GM04504 (cell line): ENCODE data around the gene TMEM183A.
A peak's percentile ranks its signal among the peaks of the same experiment; 100 is the strongest.
"Not testable (repeated sequence)": the region's sequence is repeated elsewhere in the genome, so short reads cannot be mapped to it uniquely, and the experiment has no call there.

Experiments
- DNase-seq: peaks from one replicate; pipeline ENCODE4 v3.0.0-alpha.2; 2012; ENCODE audit warnings: low read depth

Gene TMEM183A, protein sequence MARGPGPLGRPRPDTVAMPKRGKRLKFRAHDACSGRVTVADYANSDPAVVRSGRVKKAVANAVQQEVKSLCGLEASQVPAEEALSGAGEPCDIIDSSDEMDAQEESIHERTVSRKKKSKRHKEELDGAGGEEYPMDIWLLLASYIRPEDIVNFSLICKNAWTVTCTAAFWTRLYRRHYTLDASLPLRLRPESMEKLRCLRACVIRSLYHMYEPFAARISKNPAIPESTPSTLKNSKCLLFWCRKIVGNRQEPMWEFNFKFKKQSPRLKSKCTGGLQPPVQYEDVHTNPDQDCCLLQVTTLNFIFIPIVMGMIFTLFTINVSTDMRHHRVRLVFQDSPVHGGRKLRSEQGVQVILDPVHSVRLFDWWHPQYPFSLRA

DNA sequence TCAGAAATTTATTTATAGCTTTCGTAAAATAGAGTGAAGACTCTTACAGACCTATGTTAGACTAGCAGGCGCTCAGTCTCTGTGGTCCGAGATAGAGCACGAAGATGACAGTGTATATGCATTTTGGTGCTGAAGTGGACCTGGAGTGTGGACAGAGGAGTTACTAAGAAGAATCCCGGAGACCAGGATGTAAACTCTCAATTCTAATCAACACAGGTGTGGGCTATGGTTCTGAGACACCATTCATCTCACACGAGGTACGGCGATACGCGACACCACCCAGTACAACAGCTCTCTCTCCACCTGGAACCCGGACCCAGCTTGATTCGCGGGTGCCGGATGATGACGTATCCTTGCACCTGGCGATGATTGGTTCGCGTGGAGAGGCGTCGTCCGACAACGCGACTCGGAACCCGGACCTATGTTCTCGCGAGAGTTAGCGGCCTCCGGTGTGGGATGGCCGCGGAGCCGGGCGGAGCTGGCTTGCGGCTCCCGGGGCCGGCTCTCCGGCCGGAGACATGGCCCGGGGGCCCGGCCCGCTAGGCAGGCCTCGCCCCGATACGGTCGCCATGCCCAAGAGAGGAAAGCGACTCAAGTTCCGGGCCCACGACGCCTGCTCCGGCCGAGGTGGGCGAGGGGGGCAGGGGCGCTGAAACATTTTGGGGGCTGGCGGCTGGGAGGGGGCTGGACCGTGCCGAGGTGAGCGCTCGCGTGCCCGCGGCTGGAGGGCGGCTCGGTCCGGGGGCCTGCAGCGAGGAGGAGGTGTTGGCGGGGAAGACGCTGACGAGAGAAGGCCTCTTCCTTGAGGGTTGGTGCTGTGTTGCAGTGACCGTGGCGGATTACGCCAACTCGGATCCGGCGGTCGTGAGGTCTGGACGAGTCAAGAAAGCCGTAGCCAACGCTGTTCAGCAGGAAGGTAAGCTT is at the start of gene TMEM183A:
Gene TMEM183A (plus strand): TSS at position 427 of the 924 bp plus-strand sequence. CDS start 92 bp downstream, at position 519.
- DNase-seq: peak; percentile 93

GRCh38 chr1:202957733-202958543 is 49.2 kb upstream of the TMEM183A start, which contains the start of gene ADIPOR1:
ADIPOR1 (minus strand) TSS chr1:202958312; CDS start chr1:202951070, 7,242 bp downstream.
- peak; percentile 63 for DNase-seq

- no peak for DNase-seq
Measured at GRCh38 chr1:202958544-202959275, 48.5 kb upstream of the TMEM183A start.

- no peak for DNase-seq
Measured at GRCh38 chr1:202959276-202959620, 47.9 kb upstream of the TMEM183A start.

DNA sequence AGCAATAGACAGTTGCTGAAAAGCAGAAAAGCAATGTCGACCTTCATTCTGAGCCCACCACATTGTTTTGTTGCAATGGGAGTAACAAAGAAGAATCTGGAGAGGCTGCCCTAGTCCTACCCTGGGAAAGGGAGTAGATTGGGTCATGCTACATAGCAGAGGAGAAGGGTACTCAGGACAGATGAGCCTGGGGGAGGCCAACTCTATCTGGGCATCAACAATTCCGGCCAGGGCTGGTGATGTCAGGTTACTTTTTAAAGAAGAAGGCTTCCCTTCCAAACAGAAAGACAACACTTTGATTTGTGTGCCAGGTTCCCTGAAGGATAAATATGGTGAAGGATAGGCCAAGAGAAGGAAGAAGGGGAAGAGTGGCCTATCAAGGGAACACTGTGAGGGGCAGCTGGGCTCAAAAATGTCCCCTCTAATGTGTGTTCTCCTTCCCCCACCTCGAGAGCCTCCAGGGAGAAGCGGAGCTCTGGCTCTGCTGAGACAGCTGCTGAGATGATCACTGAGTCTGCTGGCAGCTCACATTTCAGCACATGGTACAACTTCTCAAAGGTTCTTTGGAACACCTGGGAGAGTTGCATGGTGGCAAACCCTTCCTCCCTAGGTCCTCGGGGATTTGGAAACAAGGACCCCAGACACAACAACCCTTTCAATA is 45.8 kb upstream of the TMEM183A start:
- DNase-seq: no peak

DNA sequence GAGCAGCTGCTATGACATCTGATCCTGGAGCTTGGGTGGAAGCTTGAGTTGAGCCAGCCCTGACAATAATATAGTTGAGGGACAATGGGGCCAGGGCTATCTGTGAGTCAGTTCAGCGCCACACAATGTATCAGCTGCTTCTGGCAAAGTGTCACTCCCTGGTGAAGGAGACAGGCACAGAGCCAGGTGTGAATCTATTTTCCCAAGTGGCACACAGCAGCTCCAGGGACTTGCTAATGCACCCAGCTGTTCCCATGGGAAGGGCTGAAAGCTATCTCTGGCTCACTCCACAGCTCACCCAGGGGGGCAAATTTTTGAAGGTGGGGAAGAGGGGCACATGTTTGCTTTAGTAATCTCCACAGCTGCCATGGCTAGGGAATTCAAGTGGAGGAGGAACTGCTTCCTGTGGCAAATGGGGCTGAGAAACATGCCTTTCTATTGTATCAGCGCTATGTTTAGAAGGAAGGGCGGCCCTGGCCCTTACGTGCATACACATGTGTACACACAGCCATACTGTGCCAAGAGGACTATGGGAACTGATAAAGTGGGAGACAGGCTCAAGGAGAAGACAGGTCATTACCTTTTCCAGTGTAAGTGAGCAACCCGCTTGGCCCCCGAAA is 42.3 kb upstream of the TMEM183A start:
- DNase-seq: no peak

- no peak for DNase-seq
Measured at GRCh38 chr1:202965422-202965821, 41.8 kb upstream of the TMEM183A start.

GRCh38 chr1:202966006-202966898 is 40.9 kb upstream of the TMEM183A start:
- DNase-seq: no peak

DNA sequence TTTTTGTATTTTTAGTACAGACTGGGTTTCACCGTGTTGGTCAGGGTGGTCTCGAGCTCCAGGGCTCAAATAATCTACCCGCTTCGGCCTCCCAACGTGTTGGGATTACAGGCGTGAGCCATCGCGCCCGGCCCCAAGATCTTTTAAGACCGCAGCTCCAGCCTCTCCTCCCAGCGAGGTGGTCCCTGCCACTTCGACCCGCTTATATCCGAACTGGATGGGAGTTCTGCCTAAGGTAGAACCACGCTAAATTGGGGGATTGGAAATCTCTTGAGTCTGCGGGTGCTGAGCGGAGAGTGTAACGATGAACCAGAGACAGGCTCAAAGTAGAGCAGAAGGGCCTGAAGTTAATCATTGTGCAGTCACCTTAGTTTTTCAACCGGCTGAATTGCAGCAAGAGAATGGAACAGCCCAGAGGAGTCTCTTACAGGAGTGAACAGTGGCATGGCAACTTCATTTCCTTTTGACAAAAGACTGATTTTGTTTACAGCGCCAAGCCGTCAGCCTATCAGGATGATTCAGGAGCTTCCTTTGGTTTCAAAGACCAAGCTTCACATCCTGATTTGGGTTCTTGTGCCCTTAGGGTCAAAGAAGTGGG is 39.4 kb upstream of the TMEM183A start:
- no peak for DNase-seq

DNA sequence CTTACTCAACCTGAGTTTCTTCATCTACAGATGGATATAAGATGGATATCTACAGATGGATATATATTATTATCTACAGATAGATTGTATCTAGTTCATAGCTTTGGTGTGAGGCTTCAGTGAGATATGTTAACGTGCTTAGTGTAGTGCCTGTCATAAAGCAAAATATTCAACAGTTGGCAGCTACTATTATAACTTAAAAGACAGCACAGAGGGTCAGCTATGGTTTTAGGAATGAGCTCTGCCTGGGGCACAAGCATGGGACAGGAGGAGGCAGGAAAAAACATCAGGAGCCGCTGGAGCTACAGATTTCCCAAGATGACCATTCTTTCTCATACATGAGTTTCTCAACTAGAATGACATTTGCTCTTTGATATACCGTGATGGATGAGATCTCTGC is 38.8 kb upstream of the TMEM183A start:
- DNase-seq: no peak

DNA sequence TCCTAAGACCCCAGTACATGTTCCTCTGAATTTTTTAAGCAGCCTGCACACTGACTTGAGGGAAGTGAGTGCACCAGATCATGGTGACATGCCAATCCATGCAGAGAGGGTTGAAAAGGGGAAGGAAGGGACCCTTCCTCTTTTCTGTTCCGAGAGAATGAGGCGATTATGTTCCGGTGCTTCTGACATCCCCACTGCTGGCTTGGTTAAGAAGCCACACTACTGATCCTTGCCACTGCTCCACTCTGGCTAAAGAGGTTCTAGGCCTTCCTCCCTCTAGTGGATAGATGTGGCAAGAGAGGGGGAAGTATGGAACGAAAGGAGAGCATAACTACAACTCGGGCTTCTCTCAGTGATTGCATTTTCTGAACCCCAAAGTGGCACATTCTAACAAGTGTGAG is 38.3 kb upstream of the TMEM183A start:
- peak; percentile 42 for DNase-seq

GRCh38 chr1:202972046-202972445 is 35.1 kb upstream of the TMEM183A start:
- no peak for DNase-seq

DNA sequence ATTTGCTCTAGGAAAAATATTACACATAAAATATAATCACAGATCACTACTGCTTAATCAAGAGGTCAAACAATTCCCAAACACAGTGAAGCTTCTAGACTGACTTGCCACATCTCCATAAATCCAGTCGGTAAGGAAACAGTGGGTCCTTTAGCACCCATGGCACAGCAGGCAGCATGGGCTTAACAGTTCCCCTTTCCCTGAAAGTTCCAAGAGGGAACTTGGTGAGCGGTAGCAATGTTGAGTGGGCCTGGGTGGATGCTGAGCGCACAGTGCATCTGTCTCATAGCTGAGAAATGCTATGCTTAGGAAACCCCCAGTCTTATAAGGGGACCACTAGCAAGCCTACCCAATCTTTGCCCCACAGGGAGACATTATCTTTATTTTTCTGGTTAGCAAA is 32.3 kb upstream of the TMEM183A start:
- DNase-seq: no peak

DNA sequence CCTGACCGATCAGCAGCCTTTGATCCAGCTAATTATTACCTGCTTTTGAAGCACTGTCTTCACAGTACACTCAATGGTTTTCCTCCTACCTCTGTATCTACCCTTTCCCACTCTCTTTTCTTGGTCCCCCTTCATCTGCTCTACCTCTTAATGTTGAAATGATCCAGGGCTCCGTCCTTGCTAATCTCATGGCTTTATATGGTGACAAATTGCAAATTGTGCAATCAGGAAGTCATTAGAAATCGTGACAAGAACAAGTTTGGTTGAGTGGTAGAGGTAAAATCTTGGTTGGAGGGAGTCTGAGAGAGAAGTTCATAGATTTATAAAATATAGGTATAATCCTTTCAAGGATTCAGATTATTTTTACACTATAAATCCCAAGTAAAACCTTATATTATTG is 30.5 kb upstream of the TMEM183A start:
- DNase-seq: no peak

- no peak for DNase-seq
Measured at GRCh38 chr1:202979459-202979858, 27.7 kb upstream of the TMEM183A start.

DNA sequence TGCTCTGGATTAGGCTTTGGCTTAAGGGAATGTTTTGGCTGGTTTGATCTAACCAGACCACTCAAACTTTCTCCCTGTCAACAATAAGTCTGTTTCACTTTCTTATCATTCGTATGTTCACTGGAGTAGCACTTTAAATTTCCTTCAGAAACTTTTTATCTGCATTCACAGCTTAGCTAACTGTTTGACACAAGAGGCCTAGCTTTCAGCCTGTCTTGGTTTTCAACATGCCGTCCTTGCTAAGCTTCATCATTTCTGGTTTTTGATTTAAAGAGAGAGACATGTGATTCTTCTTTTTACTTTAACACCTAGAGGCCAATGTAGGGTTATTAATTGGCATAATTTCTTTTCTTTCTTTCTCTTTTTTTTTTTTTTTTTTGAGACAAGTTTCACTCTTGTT is 25.2 kb upstream of the TMEM183A start:
- DNase-seq: no peak

- no peak for DNase-seq
Measured at GRCh38 chr1:202982715-202983430, 24.3 kb upstream of the TMEM183A start.

- DNase-seq: not testable (repeated sequence)
Measured at GRCh38 chr1:202986120-202986519, 21.1 kb upstream of the TMEM183A start.
